Measurements from ENCODE around the gene FOXA3.

Gene FOXA3

GRCh38 chr19:45886427-45887199 lies 22.5 kb downstream of the FOXA3 start:
- peak overlapping the region; percentile 84 for H3K27ac ChIP-seq (ENCODE audit: low read length)
- peak overlapping the region; percentile 82 for H3K9ac ChIP-seq (ENCODE audit: low read depth, low read length)
- H3K79me2 ChIP-seq (ENCODE audit: insufficient read depth, low read length), result peaks cover 31% of the 10 kb centered on the region
- peaks cover 38% of the 10 kb centered on the region for H4K20me1 ChIP-seq (ENCODE audit: insufficient read depth, low read length)
- H3K9me3 ChIP-seq (ENCODE audit: insufficient read depth, low read length, severe bottlenecking), result no peaks in the 10 kb centered on the region
- no peaks in the 10 kb centered on the region for H3K27me3 ChIP-seq (ENCODE audit: insufficient read depth, low read length, poor library complexity)
- peak; percentile 82 for ATAC-seq (ENCODE audit: insufficient read depth, low read depth)
- peak overlapping the region; percentile 99 for H3K4me2 ChIP-seq (ENCODE audit: insufficient read depth, low read length)
- peak; percentile 95 for DNase-seq
- H2AFZ ChIP-seq (ENCODE audit: low read depth, low read length), result peak overlapping the region; percentile 69
- H3K4me3 ChIP-seq (ENCODE audit: low read depth in 1 of 2, low read length in 2 of 2), result peak overlapping the region; percentile 46 to 78
- H3K4me1 ChIP-seq (ENCODE audit: insufficient read depth, low read length), result peaks cover 37% of the 10 kb centered on the region
- TF ChIP-seq, protein P1, sequence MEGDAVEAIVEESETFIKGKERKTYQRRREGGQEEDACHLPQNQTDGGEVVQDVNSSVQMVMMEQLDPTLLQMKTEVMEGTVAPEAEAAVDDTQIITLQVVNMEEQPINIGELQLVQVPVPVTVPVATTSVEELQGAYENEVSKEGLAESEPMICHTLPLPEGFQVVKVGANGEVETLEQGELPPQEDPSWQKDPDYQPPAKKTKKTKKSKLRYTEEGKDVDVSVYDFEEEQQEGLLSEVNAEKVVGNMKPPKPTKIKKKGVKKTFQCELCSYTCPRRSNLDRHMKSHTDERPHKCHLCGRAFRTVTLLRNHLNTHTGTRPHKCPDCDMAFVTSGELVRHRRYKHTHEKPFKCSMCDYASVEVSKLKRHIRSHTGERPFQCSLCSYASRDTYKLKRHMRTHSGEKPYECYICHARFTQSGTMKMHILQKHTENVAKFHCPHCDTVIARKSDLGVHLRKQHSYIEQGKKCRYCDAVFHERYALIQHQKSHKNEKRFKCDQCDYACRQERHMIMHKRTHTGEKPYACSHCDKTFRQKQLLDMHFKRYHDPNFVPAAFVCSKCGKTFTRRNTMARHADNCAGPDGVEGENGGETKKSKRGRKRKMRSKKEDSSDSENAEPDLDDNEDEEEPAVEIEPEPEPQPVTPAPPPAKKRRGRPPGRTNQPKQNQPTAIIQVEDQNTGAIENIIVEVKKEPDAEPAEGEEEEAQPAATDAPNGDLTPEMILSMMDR (IDR thresholded peaks at IDR 0.05; ENCODE audit: borderline replicate concordance, extremely low read depth, low read length, poor library complexity, severe bottlenecking), result no peak
- TF ChIP-seq EZH2 (IDR thresholded peaks at IDR 0.05; ENCODE audit: borderline replicate concordance, low read depth, low read length, severe bottlenecking), result no peak
- H3K36me3 ChIP-seq (ENCODE audit: insufficient read depth, low read length), result peaks cover 32% of the 10 kb centered on the region

GRCh38 chr19:45887200-45887710 lies 23.1 kb downstream of the FOXA3 start:
- Histone ChIP-seq H4K20me1 (ENCODE audit: insufficient read depth, low read length) (peaks cover 32% of the 10 kb centered on the region), H3K4me1 (ENCODE audit: insufficient read depth, low read length) (peaks cover 37% of the 10 kb centered on the region), H3K27me3 (ENCODE audit: insufficient read depth, low read length, poor library complexity) (no peaks in the 10 kb centered on the region), H3K36me3 (ENCODE audit: insufficient read depth, low read length) (peaks cover 32% of the 10 kb centered on the region), H3K27ac (ENCODE audit: low read length) (peak overlapping the region; percentile 84), H3K4me3 (ENCODE audit: low read depth in 1 of 2, low read length in 2 of 2) (peak overlapping the region; percentile 46 to 78; a peak in 3 of 4 replicates), H3K9me3 (ENCODE audit: insufficient read depth, low read length, severe bottlenecking) (no peaks in the 10 kb centered on the region), H3K79me2 (ENCODE audit: insufficient read depth, low read length) (peaks cover 31% of the 10 kb centered on the region), H2AFZ (ENCODE audit: low read depth, low read length) (peak overlapping the region; percentile 69), H3K4me2 (ENCODE audit: insufficient read depth, low read length) (peak overlapping the region; percentile 99), H3K9ac (ENCODE audit: low read depth, low read length) (peak overlapping the region; percentile 82)
- ATAC-seq (ENCODE audit: insufficient read depth, low read depth), result no peak
- TF ChIP-seq EZH2 (IDR thresholded peaks at IDR 0.05; ENCODE audit: borderline replicate concordance, low read depth, low read length, severe bottlenecking), result no peak
- TF ChIP-seq, protein P1 (IDR thresholded peaks at IDR 0.05; ENCODE audit: borderline replicate concordance, extremely low read depth, low read length, poor library complexity, severe bottlenecking), result no peak
- DNase-seq, result no peak

- no peak overlapping the region for H3K4me3 ChIP-seq (ENCODE audit: low read depth in 1 of 2, low read length in 2 of 2)
- H3K27ac ChIP-seq (ENCODE audit: low read length), result no peak overlapping the region
- TF ChIP-seq EZH2 (IDR thresholded peaks at IDR 0.05; ENCODE audit: borderline replicate concordance, low read depth, low read length, severe bottlenecking), result no peak
- TF ChIP-seq, protein P1 (IDR thresholded peaks at IDR 0.05; ENCODE audit: borderline replicate concordance, extremely low read depth, low read length, poor library complexity, severe bottlenecking), result no peak
- peaks cover 13% of the 10 kb centered on the region for H4K20me1 ChIP-seq (ENCODE audit: insufficient read depth, low read length)
- no peak overlapping the region for H3K9ac ChIP-seq (ENCODE audit: low read depth, low read length)
- H3K9me3 ChIP-seq (ENCODE audit: insufficient read depth, low read length, severe bottlenecking), result no peaks in the 10 kb centered on the region
- DNase-seq (no peak), ATAC-seq (ENCODE audit: insufficient read depth, low read depth) (no peak)
- H2AFZ ChIP-seq (ENCODE audit: low read depth, low read length), result no peak overlapping the region
- H3K27me3 ChIP-seq (ENCODE audit: insufficient read depth, low read length, poor library complexity), result no peaks in the 10 kb centered on the region
- peaks cover 13% of the 10 kb centered on the region for H3K36me3 ChIP-seq (ENCODE audit: insufficient read depth, low read length)
- no peak overlapping the region for H3K4me2 ChIP-seq (ENCODE audit: insufficient read depth, low read length)
- peaks cover 19% of the 10 kb centered on the region for H3K79me2 ChIP-seq (ENCODE audit: insufficient read depth, low read length)
- H3K4me1 ChIP-seq (ENCODE audit: insufficient read depth, low read length), result peaks cover 23% of the 10 kb centered on the region
These were observed 25.2 kb downstream of the FOXA3 start for GRCh38 chr19:45889210-45889885.
